Measurements from ENCODE around the gene ASB1. TPM values are rescaled to one million over a fixed set of nuclear protein-coding genes. Genes with fewer than 3 reads are reported as not detected.

Gene ASB1
- total and polyA plus RNA-seq, 2 of the 13 experiments (the other 11 are each of a cell fraction or from before 2014, with no cell fraction given), result 48.6 to 49.2 TPM

DNA sequence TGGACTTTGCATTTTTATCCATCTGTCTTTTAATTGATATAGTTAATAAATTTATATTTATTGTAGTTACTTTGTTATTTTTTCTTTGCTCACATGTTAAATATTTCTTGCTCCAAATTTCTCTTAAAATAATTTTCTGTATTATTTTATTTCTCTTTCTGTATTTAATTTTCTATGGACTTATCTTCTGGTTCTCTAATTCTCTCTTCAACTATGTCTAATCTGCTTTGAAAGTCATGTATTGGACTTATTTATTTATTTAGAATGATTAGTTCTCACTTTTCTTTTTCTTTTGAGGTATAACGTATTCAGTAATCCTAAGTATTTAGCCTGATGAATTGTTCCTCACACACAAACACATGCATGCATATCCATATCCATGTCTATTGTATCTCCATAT lies 53.1 kb downstream of the ASB1 start:
- CTCF ChIA-PET (ENCODE audit: low intra/inter-chr PET ratio, low total read pairs), result no interaction called here
- H3K27ac ChIP-seq (ENCODE audit: extremely low read length, insufficient read depth, low read length), result no peak overlapping the region
- POLR2A ChIA-PET, result no interaction called here
- no peak overlapping the region for H3K4me2 ChIP-seq (ENCODE audit: low read depth, low read length)
- in situ Hi-C loops (cut with HindIII; ENCODE audit: extremely low pct_ligation_motif_present, low pct_unique_long_range_greater_than_20kb) (no loop called here), intact Hi-C loops (cut with micrococcal nuclease; ENCODE audit: unreplicated experiment) (no loop called here)
- no peaks in the 10 kb centered on the region for H3K36me3 ChIP-seq (replicated peaks in 1 of 2; ENCODE audit: control insufficient read depth in 1 of 2, insufficient read depth in 2 of 2, low read length in 2 of 2)
- H3K9ac ChIP-seq (ENCODE audit: insufficient read depth, low read depth, low read length), result no peak overlapping the region
- no TSS peak for BruUV-seq (replicated peaks)
- no peaks in the 10 kb centered on the region for H3K4me1 ChIP-seq (ENCODE audit: insufficient read depth, low read length)
- no peaks in the 10 kb centered on the region for H3K27me3 ChIP-seq (ENCODE audit: control insufficient read depth in 1 of 2, insufficient read depth in 2 of 2, low read length in 2 of 2)
- H2AFZ ChIP-seq (ENCODE audit: low read length), result no peak overlapping the region
- FAIRE-seq, result no peak
- no peaks in the 10 kb centered on the region for H4K20me1 ChIP-seq (ENCODE audit: insufficient read depth, low read length)
- H3K9me3 ChIP-seq (ENCODE audit: low read length), result 0 out of 2 replicates have a peak, but pooled peaks cover 5% of the 10 kb centered on the region
- DNase-seq (ENCODE audit: low spot score), result no peak
- no peak for ATAC-seq
- TF ChIP-seq IKZF4 (CRISPR knock-in tag; IDR thresholded peaks at IDR 0.05; ENCODE audit: borderline replicate concordance, low read depth, not compliant biosample characterization), result no peak
- TF ChIP-seq GFI1 (CRISPR knock-in tag; IDR thresholded peaks at IDR 0.05; ENCODE audit: borderline replicate concordance), result no peak
- TF ChIP-seq CEBPB (IDR thresholded peaks at IDR 0.05; ENCODE audit: borderline replicate concordance, low read depth, low read length), result no peak
- no peak overlapping the region for H3K4me3 ChIP-seq (replicated peaks in 1 of 3; ENCODE audit: insufficient read depth in 1 of 3, low read depth in 2 of 3, low read length in 3 of 3)
- WGBS (ENCODE audit: low lambda C conversion rate), result 91% methylated on average over 1 of the region's 1 CpG
- no peaks in the 10 kb centered on the region for H3K79me2 ChIP-seq (ENCODE audit: insufficient read depth, low read length)

DNA sequence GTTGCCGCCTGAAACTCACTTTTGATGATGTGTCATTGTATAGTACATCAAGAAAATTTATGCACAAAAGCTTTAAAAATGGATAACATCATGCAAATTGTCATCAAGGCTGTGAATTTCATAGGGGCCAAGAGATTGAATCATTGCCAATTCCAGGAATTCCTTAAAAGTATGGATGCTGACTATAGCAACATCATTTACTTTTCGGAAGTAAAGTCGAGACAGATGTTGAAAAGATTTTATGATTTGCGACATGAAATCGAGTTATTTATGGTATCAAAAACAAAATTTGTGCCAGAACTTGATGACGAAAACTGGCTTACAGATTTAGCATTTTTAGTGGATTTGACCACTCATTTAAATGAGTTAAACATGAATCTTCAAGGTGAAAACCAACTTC lies 56.3 kb downstream of the ASB1 start:
- BruUV-seq (replicated peaks), result no TSS peak
- WGBS (ENCODE audit: low lambda C conversion rate), result 76% methylated on average over 6 of the region's 6 CpGs
- FAIRE-seq, result peak; percentile 21
- TF ChIP-seq SP2 (CRISPR knock-in tag; IDR thresholded peaks at IDR 0.05), result no peak
- TF ChIP-seq ZXDC (CRISPR knock-in tag; IDR thresholded peaks at IDR 0.05), result no peak
- TF ChIP-seq, protein P1, sequence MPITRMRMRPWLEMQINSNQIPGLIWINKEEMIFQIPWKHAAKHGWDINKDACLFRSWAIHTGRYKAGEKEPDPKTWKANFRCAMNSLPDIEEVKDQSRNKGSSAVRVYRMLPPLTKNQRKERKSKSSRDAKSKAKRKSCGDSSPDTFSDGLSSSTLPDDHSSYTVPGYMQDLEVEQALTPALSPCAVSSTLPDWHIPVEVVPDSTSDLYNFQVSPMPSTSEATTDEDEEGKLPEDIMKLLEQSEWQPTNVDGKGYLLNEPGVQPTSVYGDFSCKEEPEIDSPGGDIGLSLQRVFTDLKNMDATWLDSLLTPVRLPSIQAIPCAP (CRISPR knock-in tag; IDR thresholded peaks at IDR 0.05; ENCODE audit: low read depth), result no peak
- TF ChIP-seq STAG1 (CRISPR knock-in tag; IDR thresholded peaks at IDR 0.05), result no peak
- no peak for TF ChIP-seq ZNF431 (CRISPR knock-in tag; IDR thresholded peaks at IDR 0.05; ENCODE audit: borderline replicate concordance, low read depth)
- TF ChIP-seq MTA1 (CRISPR knock-in tag; IDR thresholded peaks at IDR 0.05; ENCODE audit: borderline replicate concordance), result no peak
- TF ChIP-seq ARNT2 (CRISPR knock-in tag; IDR thresholded peaks at IDR 0.05; ENCODE audit: low read depth), result no peak
- no peak for TF ChIP-seq RARG (CRISPR knock-in tag; IDR thresholded peaks at IDR 0.05; ENCODE audit: low read depth)
- TF ChIP-seq, protein P2, sequence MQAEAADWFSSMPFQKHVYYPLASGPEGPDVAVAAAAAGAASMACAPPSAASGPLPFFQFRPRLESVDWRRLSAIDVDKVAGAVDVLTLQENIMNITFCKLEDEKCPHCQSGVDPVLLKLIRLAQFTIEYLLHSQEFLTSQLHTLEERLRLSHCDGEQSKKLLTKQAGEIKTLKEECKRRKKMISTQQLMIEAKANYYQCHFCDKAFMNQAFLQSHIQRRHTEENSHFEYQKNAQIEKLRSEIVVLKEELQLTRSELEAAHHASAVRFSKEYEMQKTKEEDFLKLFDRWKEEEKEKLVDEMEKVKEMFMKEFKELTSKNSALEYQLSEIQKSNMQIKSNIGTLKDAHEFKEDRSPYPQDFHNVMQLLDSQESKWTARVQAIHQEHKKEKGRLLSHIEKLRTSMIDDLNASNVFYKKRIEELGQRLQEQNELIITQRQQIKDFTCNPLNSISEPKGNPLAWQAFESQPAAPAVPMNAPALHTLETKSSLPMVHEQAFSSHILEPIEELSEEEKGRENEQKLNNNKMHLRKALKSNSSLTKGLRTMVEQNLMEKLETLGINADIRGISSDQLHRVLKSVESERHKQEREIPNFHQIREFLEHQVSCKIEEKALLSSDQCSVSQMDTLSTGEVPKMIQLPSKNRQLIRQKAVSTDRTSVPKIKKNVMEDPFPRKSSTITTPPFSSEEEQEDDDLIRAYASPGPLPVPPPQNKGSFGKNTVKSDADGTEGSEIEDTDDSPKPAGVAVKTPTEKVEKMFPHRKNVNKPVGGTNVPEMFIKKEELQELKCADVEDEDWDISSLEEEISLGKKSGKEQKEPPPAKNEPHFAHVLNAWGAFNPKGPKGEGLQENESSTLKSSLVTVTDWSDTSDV (CRISPR knock-in tag; IDR thresholded peaks at IDR 0.05), result no peak
- no peak for TF ChIP-seq FOXM1 (CRISPR knock-in tag; IDR thresholded peaks at IDR 0.05)

More for the DNA sequence above, 56.3 kb downstream of the ASB1 start:
- Histone ChIP-seq H4K20me1 (ENCODE audit: insufficient read depth, low read length) (no peaks in the 10 kb centered on the region), H3K9ac (ENCODE audit: insufficient read depth, low read depth, low read length) (no peak overlapping the region), H2AFZ (ENCODE audit: low read length) (no peak overlapping the region), H3K36me3 (replicated peaks in 1 of 2; ENCODE audit: control insufficient read depth in 1 of 2, insufficient read depth in 2 of 2, low read length in 2 of 2) (no peaks in the 10 kb centered on the region), H3K27ac (ENCODE audit: extremely low read length, insufficient read depth, low read length) (no peak overlapping the region), H3K27me3 (ENCODE audit: control insufficient read depth in 1 of 2, insufficient read depth in 2 of 2, low read length in 2 of 2) (no peaks in the 10 kb centered on the region), H3K79me2 (ENCODE audit: insufficient read depth, low read length) (no peaks in the 10 kb centered on the region), H3K4me3 (replicated peaks in 1 of 3; ENCODE audit: insufficient read depth in 1 of 3, low read depth in 2 of 3, low read length in 3 of 3) (no peak overlapping the region), H3K4me2 (ENCODE audit: low read depth, low read length) (no peak overlapping the region), H3K4me1 (ENCODE audit: insufficient read depth, low read length) (no peaks in the 10 kb centered on the region), H3K9me3 (ENCODE audit: low read length) (0 out of 2 replicates have a peak, but pooled peaks cover 5% of the 10 kb centered on the region)
- DNase-seq (ENCODE audit: low spot score) (no peak), ATAC-seq (no peak)
- CTCF ChIA-PET (ENCODE audit: low intra/inter-chr PET ratio, low total read pairs), result no interaction called here
- POLR2A ChIA-PET, result no interaction called here
- in situ Hi-C loops (cut with HindIII; ENCODE audit: extremely low pct_ligation_motif_present, low pct_unique_long_range_greater_than_20kb), result no loop called here
- intact Hi-C loops (cut with micrococcal nuclease; ENCODE audit: unreplicated experiment), result no loop called here

Data from HepG2 (cell line).